CD14-positive monocyte (primary cell): Measurements from ENCODE around the gene LDLRAD4. TPM values are rescaled to one million over a fixed set of nuclear protein-coding genes. Genes with fewer than 3 reads are reported as not detected.
A peak's percentile ranks its signal among the peaks of the same experiment; 100 is the strongest.

Experiments used
- DNase-seq, 3 donors: peaks; one replicate each; pipeline ENCODE4 v3.0.0-alpha.2; 2011 to 2022
- H2AFZ ChIP-seq: 2 replicates; pipeline ENCODE4 v1.6.0; 2012; ENCODE audit warnings: mild to moderate bottlenecking, low read depth, low read length, inconsistent platforms; ENCODE audit not compliant: insufficient read depth, poor library complexity, severe bottlenecking
- H3K27ac ChIP-seq, 2 donors: 1 replicate in 1 of 2; 2 replicates in 1 of 2; pipeline ENCODE4 v1.5.1; 2012 to 2013; ENCODE audit warnings: low read length in 2 of 2, control low read depth in 1 of 2, inconsistent platforms in 1 of 2, low read depth in 1 of 2, mild to moderate bottlenecking in 1 of 2
- H3K27me3 ChIP-seq, 2 donors: one replicate each; pipeline versions ENCODE4 v1.6.0 to v1.6.1; 2011 to 2013; ENCODE audit warnings: low read length in 2 of 2; ENCODE audit not compliant: control insufficient read depth in 2 of 2, insufficient read depth in 2 of 2
- H3K36me3 ChIP-seq, 2 donors: replicated peaks in 1 of 2; 1 replicate in 1 of 2; 2 replicates in 1 of 2; pipeline versions ENCODE4 v1.5.1 to v1.6.1; 2012 to 2013; ENCODE audit warnings: low read length in 2 of 2, control low read depth in 1 of 2, inconsistent platforms in 1 of 2, mild to moderate bottlenecking in 1 of 2; ENCODE audit not compliant: insufficient read depth in 2 of 2, control insufficient read depth in 1 of 2
- H3K4me1 ChIP-seq, 2 donors: 1 replicate in 1 of 2; 2 replicates in 1 of 2; pipeline versions ENCODE4 v1.5.1 to v1.6.1; 2012 to 2013; ENCODE audit warnings: low read length in 2 of 2, control low read depth in 1 of 2, inconsistent platforms in 1 of 2, mild to moderate bottlenecking in 1 of 2, moderate library complexity in 1 of 2; ENCODE audit not compliant: insufficient read depth in 2 of 2, control insufficient read depth in 1 of 2
- H3K4me2 ChIP-seq: replicated peaks from 2 replicates; pipeline ENCODE3; 2012; ENCODE audit warnings: low read length, moderate library complexity, mild to moderate bottlenecking; ENCODE audit not compliant: poor library complexity, severe bottlenecking; ENCODE audit errors: extremely low read depth
- H3K4me3 ChIP-seq, 3 experiments: fragments of 200-600 bp in 1 of 3; sonication (generic) in 1 of 3; replicated peaks in 1 of 3; 1 replicate in 2 of 3; 2 replicates in 1 of 3; pipeline ENCODE4 v1.5.1; 2011 to 2013; ENCODE audit warnings: low read length in 3 of 3, mild to moderate bottlenecking in 3 of 3, control low read depth in 2 of 3, low read depth in 2 of 3, inconsistent platforms in 1 of 3, moderate library complexity in 1 of 3
- H3K79me2 ChIP-seq: 2 replicates; pipeline ENCODE4 v1.6.0; 2012; ENCODE audit warnings: mild to moderate bottlenecking, control low read depth, inconsistent platforms, low read length, moderate library complexity; ENCODE audit not compliant: insufficient read depth
- H3K9ac ChIP-seq: 2 replicates; pipeline ENCODE4 v1.6.0; 2017; ENCODE audit warnings: low read length, mild to moderate bottlenecking; ENCODE audit not compliant: insufficient read depth, poor library complexity, severe bottlenecking
- H3K9me3 ChIP-seq, 2 donors: replicated peaks in 1 of 2; 1 replicate in 1 of 2; 2 replicates in 1 of 2; pipeline versions ENCODE4 v1.5.1 to v1.6.1; 2012 to 2013; ENCODE audit warnings: low read length in 2 of 2, control low read depth in 1 of 2; ENCODE audit not compliant: control insufficient read depth in 1 of 2, insufficient read depth in 1 of 2
- H4K20me1 ChIP-seq: 2 replicates; pipeline ENCODE4 v1.6.0; 2012; ENCODE audit warnings: mild to moderate bottlenecking, low read length, control low read depth, moderate library complexity; ENCODE audit not compliant: insufficient read depth
- H3K27ac Mint-ChIP-seq, 7 donors: one replicate each; pipeline ENCODE4 v1.8.0; 2020; ENCODE audit warnings: mild to moderate bottlenecking in 7 of 7, mixed read lengths in 7 of 7, moderate library complexity in 6 of 7, inconsistent platforms in 2 of 7
- H3K27me3 Mint-ChIP-seq, 3 donors: one replicate each; pipeline ENCODE4 v1.8.0; 2021 to 2022; ENCODE audit warnings: low read depth in 3 of 3, mild to moderate bottlenecking in 3 of 3, mixed read lengths in 3 of 3, moderate library complexity in 3 of 3, inconsistent platforms in 1 of 3
- H3K36me3 Mint-ChIP-seq, 2 donors: one replicate each; pipeline ENCODE4 v1.8.0; 2020; ENCODE audit warnings: mixed read lengths in 2 of 2, inconsistent platforms in 1 of 2, mild to moderate bottlenecking in 1 of 2
- H3K4me1 Mint-ChIP-seq: one replicate; pipeline ENCODE4 v1.8.0; 2020; ENCODE audit warnings: mild to moderate bottlenecking, mixed read lengths
- H3K4me3 Mint-ChIP-seq, 2 donors: one replicate each; pipeline ENCODE4 v1.8.0; 2020; ENCODE audit warnings: mild to moderate bottlenecking in 2 of 2, mixed read lengths in 2 of 2, moderate library complexity in 1 of 2
- H3K9me3 Mint-ChIP-seq, 7 donors: one replicate each; pipeline ENCODE4 v1.8.0; 2020 to 2022; ENCODE audit warnings: mixed read lengths in 7 of 7, mild to moderate bottlenecking in 6 of 7, moderate library complexity in 6 of 7, inconsistent platforms in 2 of 7
- CTCF ChIP-seq: fragments of 200-600 bp; IDR thresholded peaks from one replicate; pipeline ENCODE4 v1.8.0; 2022; ENCODE audit warnings: antibody characterized with exemption, mild to moderate bottlenecking
- WGBS: methylation state at CpG from one replicate; pipeline ENCODE4 v1.1.5; 2013; ENCODE audit warnings: missing lambda C conversion rate; ENCODE audit not compliant: insufficient coverage; 5-methylcytosine and 5-hydroxymethylcytosine counted together
- intact Hi-C, 2 donors: fragments of 100-400 bp; cut with micrococcal nuclease; formaldehyde crosslinking; loops; one replicate each; pipeline versions ENCODE4 v1.15.0 to v1.15.1; 2023
- polyA plus RNA-seq, 3 donors: library from polyadenylated mRNA; depleted of rRNA in 1 of 3; unstranded in 2 of 3; stranded (reverse) in 1 of 3; fragments of 300-500 nt in 2 of 3; fragments of >200 nt in 1 of 3; fragmentation: Illumina TruSeq in 2 of 3; gene quantifications; 1 replicate in 2 of 3; 2 replicates in 1 of 3; pipeline ENCODE4 v1.2.3, GENCODE V29; 2012 to 2021

Gene LDLRAD4
- polyA plus RNA-seq, 3 donors = 13.5 to 15.4 (median 13.8) TPM

GRCh38 chr18:13214609-13215008 lies 4.0 kb upstream of the LDLRAD4 start:
- Mint-ChIP-seq H3K4me1 (peaks cover 36% of the 10 kb centered on the region), H3K4me3 (no peak overlapping the region), H3K27me3 (peaks cover 12 to 15% (median 14%) of the 10 kb centered on the region in 3 donors), H3K9me3 (peaks cover 0 to 2% (median 0%) of the 10 kb centered on the region in 7 donors), H3K27ac (peak overlapping the region in 1 of 7 donors; percentile 13), H3K36me3 (no peaks in the 10 kb centered on the region)
- Histone ChIP-seq H2AFZ (no peak overlapping the region), H4K20me1 (no peaks in the 10 kb centered on the region), H3K36me3 (no peaks in the 10 kb centered on the region), H3K27ac (no peak overlapping the region), H3K4me2 (no peak overlapping the region), H3K4me1 (peaks cover 33 to 38% of the 10 kb centered on the region in 2 donors), H3K4me3 (no peak overlapping the region), H3K27me3 (peaks cover 0 to 2% of the 10 kb centered on the region in 2 donors), H3K9ac (no peak overlapping the region), H3K9me3 (no peaks in the 10 kb centered on the region), H3K79me2 (peaks cover 9% of the 10 kb centered on the region)
- TF ChIP-seq CTCF = no peak
- intact Hi-C loops = loop anchor here (5.0 to 10.0 kb wide), 6 partner anchors 240 to 513 kb away; partner anchors contain the start of genes FAM210A (in 1 of the 2) and RNMT (in 1 of the 2)
- WGBS = no CpG with 5 or more reads among the region's 1 CpG
- DNase-seq = no peak

GRCh38 chr18:13216092-13216582 lies 2.4 kb upstream of the LDLRAD4 start:
- Histone ChIP-seq H2AFZ (no peak overlapping the region), H3K27ac (peak overlapping the region in 1 of 2 donors; percentile 38), H3K4me2 (peak overlapping the region; percentile 93), H3K4me1 (peaks cover 43 to 52% of the 10 kb centered on the region in 2 donors), H3K9me3 (no peaks in the 10 kb centered on the region), H3K9ac (peak overlapping the region; percentile 11), H4K20me1 (no peaks in the 10 kb centered on the region), H3K27me3 (peaks cover 0 to 2% of the 10 kb centered on the region in 2 donors), H3K36me3 (no peaks in the 10 kb centered on the region), H3K79me2 (peaks cover 11% of the 10 kb centered on the region), H3K4me3 (peak overlapping the region; percentile 35 to 83 (median 36))
- peaks cover 0 to 3% of the 10 kb centered on the region in 2 donors for H3K36me3 Mint-ChIP-seq
- peak; percentile 58 for TF ChIP-seq CTCF
- H3K9me3 Mint-ChIP-seq = no peaks in the 10 kb centered on the region
- peaks cover 14 to 19% (median 14%) of the 10 kb centered on the region in 3 donors for H3K27me3 Mint-ChIP-seq
- intact Hi-C loops = loop anchor here (5.0 to 10.0 kb wide), 6 partner anchors 239 to 511 kb away; partner anchors contain the start of genes FAM210A (in 1 of the 2) and RNMT (in 1 of the 2)
- H3K4me1 Mint-ChIP-seq = peaks cover 51% of the 10 kb centered on the region
- 4% methylated on average over 4 of the region's 8 CpGs for WGBS
- peak; percentile 79 to 95 (median 91) for DNase-seq
- peak overlapping the region; percentile 84 to 87 for H3K4me3 Mint-ChIP-seq
- peak overlapping the region; percentile 75 to 93 (median 83) for H3K27ac Mint-ChIP-seq
